Activated CD4-positive, CD25-positive, alpha-beta regulatory T cell treated with anti-CD3 and anti-CD28 coated beads, Interleukin-2, amount 50 U/mL, for 24 hours (primary cell): ENCODE results near the gene CNNM3.
A peak's percentile ranks its signal among the peaks of the same experiment; 100 is the strongest.

Experiments used
- ATAC-seq, 2 donors: fragments of 150-1000 bp; cut with Tn5 transposase; one replicate each; pipeline ENCODE4 v1.10.0; 2021; ENCODE audit warnings: mild to moderate bottlenecking in 1 of 2, moderate library complexity in 1 of 2

CNNM3 gene

GRCh38 chr2:96866149-96866548, 50.1 kb downstream of the CNNM3 start:
- no peak for ATAC-seq

- ATAC-seq: no peak
These were observed 50.5 kb downstream of the CNNM3 start for GRCh38 chr2:96866586-96866985.

- ATAC-seq: no peak
These were observed 51.1 kb downstream of the CNNM3 start for GRCh38 chr2:96866986-96867755.

- no peak for ATAC-seq
These were observed 51.9 kb downstream of the CNNM3 start for GRCh38 chr2:96867756-96868554.

GRCh38 chr2:96868555-96869280, 52.6 kb downstream of the CNNM3 start:
- ATAC-seq: peak; percentile 45 to 48

- ATAC-seq: peak in 1 of 2 donors; percentile 5
These were observed 53.3 kb downstream of the CNNM3 start for GRCh38 chr2:96869281-96869821.

GRCh38 chr2:96869822-96870625, 54.0 kb downstream of the CNNM3 start, which contains the start of gene SEMA4C:
TSS of gene SEMA4C (minus strand) at chr2:96870080. CDS start at chr2:96867886, 2,194 bp downstream.
- ATAC-seq: peak; percentile 19 to 24

GRCh38 chr2:96870626-96871255, 54.7 kb downstream of the CNNM3 start:
- no peak for ATAC-seq

- ATAC-seq: no peak
These were observed 56.7 kb downstream of the CNNM3 start for GRCh38 chr2:96872591-96873349.

- no peak for ATAC-seq
These were observed 57.6 kb downstream of the CNNM3 start for GRCh38 chr2:96873651-96874096.

- ATAC-seq: peak; percentile 57 to 59
These were observed 58.2 kb downstream of the CNNM3 start for GRCh38 chr2:96874198-96874831.

- ATAC-seq: no peak
These were observed 59.6 kb downstream of the CNNM3 start for GRCh38 chr2:96875498-96876268.

- ATAC-seq: no peak
These were observed 60.4 kb downstream of the CNNM3 start for GRCh38 chr2:96876269-96877041.

GRCh38 chr2:96877042-96877451, 61.0 kb downstream of the CNNM3 start:
- ATAC-seq: no peak

GRCh38 chr2:96877631-96878092, 61.6 kb downstream of the CNNM3 start:
- no peak for ATAC-seq

- ATAC-seq: no peak
These were observed 62.1 kb downstream of the CNNM3 start for GRCh38 chr2:96878171-96878570.

- no peak for ATAC-seq
These were observed 62.9 kb downstream of the CNNM3 start for GRCh38 chr2:96878796-96879544.
